D341Med (cell line): ENCODE results near the gene RALGPS1.

Experiments used
- DNase-seq: peaks from one replicate; pipeline ENCODE4 v3.0.0; 2012; ENCODE audit warnings: low spot score

RALGPS1 gene

GRCh38 chr9:127187231-127187956, 272.8 kb downstream of the RALGPS1 start:
- DNase-seq = no peak

- no peak for DNase-seq
These were observed 273.8 kb downstream of the RALGPS1 start for GRCh38 chr9:127188396-127188795.

- DNase-seq = no peak
These were observed 275.0 kb downstream of the RALGPS1 start for GRCh38 chr9:127189628-127190027.

- no peak for DNase-seq
These were observed 278.2 kb downstream of the RALGPS1 start for GRCh38 chr9:127192744-127193143.

- no peak for DNase-seq
These were observed 278.9 kb downstream of the RALGPS1 start for GRCh38 chr9:127193483-127193882.

- DNase-seq = no peak
These were observed 280.5 kb downstream of the RALGPS1 start for GRCh38 chr9:127194881-127195713.

- DNase-seq = no peak
These were observed 281.6 kb downstream of the RALGPS1 start for GRCh38 chr9:127195976-127196825.

GRCh38 chr9:127196826-127197145, 282.2 kb downstream of the RALGPS1 start:
- no peak for DNase-seq

GRCh38 chr9:127197186-127197860, 282.7 kb downstream of the RALGPS1 start:
- DNase-seq = no peak

- DNase-seq = no peak
These were observed 283.4 kb downstream of the RALGPS1 start for GRCh38 chr9:127197861-127198430.

- no peak for DNase-seq
These were observed 284.0 kb downstream of the RALGPS1 start for GRCh38 chr9:127198587-127198986.

- DNase-seq = peak; percentile 78
These were observed 284.6 kb downstream of the RALGPS1 start for GRCh38 chr9:127199001-127199791.

- no peak for DNase-seq
These were observed 285.7 kb downstream of the RALGPS1 start for GRCh38 chr9:127200106-127200862.

- no peak for DNase-seq
These were observed 286.5 kb downstream of the RALGPS1 start for GRCh38 chr9:127201071-127201541.

GRCh38 chr9:127201731-127202130, 287.1 kb downstream of the RALGPS1 start:
- no peak for DNase-seq

- no peak for DNase-seq
These were observed 288.0 kb downstream of the RALGPS1 start for GRCh38 chr9:127202461-127203169.

GRCh38 chr9:127203681-127204327, 289.2 kb downstream of the RALGPS1 start:
- DNase-seq = no peak

GRCh38 chr9:127204771-127205470, 290.3 kb downstream of the RALGPS1 start:
- peak; percentile 81 for DNase-seq
